Measurements from ENCODE around the gene KDM3A. TPM values are rescaled to one million over a fixed set of nuclear protein-coding genes. Genes with fewer than 3 reads are reported as not detected.

The KDM3A gene
- total and polyA plus RNA-seq, 2 of the 8 experiments (the other 6 are each of a cell fraction or from before 2014, with no cell fraction given), result 15.8 to 29.2 TPM

DNA sequence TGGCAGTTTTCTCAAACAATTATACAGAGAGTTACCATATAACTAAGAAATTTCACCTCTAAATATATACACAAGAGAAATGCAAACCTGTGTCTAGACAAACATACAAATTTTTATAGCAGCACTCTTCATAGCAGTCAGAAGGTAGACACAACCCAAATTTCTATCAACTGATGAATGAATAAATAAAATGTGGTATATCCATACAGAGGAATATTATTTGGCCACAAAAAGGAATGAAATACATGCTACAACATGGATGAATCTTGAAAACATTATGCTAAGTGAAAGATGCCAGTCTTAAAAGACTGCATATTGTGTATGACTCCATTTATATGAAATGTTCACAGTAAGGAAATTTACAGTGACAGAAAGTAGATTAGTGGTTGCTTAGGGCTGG is 30.6 kb upstream of the KDM3A start (continued):
- TF ChIP-seq, protein P1, sequence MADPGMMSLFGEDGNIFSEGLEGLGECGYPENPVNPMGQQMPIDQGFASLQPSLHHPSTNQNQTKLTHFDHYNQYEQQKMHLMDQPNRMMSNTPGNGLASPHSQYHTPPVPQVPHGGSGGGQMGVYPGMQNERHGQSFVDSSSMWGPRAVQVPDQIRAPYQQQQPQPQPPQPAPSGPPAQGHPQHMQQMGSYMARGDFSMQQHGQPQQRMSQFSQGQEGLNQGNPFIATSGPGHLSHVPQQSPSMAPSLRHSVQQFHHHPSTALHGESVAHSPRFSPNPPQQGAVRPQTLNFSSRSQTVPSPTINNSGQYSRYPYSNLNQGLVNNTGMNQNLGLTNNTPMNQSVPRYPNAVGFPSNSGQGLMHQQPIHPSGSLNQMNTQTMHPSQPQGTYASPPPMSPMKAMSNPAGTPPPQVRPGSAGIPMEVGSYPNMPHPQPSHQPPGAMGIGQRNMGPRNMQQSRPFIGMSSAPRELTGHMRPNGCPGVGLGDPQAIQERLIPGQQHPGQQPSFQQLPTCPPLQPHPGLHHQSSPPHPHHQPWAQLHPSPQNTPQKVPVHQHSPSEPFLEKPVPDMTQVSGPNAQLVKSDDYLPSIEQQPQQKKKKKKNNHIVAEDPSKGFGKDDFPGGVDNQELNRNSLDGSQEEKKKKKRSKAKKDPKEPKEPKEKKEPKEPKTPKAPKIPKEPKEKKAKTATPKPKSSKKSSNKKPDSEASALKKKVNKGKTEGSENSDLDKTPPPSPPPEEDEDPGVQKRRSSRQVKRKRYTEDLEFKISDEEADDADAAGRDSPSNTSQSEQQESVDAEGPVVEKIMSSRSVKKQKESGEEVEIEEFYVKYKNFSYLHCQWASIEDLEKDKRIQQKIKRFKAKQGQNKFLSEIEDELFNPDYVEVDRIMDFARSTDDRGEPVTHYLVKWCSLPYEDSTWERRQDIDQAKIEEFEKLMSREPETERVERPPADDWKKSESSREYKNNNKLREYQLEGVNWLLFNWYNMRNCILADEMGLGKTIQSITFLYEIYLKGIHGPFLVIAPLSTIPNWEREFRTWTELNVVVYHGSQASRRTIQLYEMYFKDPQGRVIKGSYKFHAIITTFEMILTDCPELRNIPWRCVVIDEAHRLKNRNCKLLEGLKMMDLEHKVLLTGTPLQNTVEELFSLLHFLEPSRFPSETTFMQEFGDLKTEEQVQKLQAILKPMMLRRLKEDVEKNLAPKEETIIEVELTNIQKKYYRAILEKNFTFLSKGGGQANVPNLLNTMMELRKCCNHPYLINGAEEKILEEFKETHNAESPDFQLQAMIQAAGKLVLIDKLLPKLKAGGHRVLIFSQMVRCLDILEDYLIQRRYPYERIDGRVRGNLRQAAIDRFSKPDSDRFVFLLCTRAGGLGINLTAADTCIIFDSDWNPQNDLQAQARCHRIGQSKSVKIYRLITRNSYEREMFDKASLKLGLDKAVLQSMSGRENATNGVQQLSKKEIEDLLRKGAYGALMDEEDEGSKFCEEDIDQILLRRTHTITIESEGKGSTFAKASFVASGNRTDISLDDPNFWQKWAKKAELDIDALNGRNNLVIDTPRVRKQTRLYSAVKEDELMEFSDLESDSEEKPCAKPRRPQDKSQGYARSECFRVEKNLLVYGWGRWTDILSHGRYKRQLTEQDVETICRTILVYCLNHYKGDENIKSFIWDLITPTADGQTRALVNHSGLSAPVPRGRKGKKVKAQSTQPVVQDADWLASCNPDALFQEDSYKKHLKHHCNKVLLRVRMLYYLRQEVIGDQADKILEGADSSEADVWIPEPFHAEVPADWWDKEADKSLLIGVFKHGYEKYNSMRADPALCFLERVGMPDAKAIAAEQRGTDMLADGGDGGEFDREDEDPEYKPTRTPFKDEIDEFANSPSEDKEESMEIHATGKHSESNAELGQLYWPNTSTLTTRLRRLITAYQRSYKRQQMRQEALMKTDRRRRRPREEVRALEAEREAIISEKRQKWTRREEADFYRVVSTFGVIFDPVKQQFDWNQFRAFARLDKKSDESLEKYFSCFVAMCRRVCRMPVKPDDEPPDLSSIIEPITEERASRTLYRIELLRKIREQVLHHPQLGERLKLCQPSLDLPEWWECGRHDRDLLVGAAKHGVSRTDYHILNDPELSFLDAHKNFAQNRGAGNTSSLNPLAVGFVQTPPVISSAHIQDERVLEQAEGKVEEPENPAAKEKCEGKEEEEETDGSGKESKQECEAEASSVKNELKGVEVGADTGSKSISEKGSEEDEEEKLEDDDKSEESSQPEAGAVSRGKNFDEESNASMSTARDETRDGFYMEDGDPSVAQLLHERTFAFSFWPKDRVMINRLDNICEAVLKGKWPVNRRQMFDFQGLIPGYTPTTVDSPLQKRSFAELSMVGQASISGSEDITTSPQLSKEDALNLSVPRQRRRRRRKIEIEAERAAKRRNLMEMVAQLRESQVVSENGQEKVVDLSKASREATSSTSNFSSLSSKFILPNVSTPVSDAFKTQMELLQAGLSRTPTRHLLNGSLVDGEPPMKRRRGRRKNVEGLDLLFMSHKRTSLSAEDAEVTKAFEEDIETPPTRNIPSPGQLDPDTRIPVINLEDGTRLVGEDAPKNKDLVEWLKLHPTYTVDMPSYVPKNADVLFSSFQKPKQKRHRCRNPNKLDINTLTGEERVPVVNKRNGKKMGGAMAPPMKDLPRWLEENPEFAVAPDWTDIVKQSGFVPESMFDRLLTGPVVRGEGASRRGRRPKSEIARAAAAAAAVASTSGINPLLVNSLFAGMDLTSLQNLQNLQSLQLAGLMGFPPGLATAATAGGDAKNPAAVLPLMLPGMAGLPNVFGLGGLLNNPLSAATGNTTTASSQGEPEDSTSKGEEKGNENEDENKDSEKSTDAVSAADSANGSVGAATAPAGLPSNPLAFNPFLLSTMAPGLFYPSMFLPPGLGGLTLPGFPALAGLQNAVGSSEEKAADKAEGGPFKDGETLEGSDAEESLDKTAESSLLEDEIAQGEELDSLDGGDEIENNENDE (IDR thresholded peaks at IDR 0.05; ENCODE audit: insufficient replicate concordance, low read length), result no peak
- no peak for TF ChIP-seq SIX5 (IDR thresholded peaks at IDR 0.05; ENCODE audit: low read depth, low read length)
- TF ChIP-seq CEBPB (IDR thresholded peaks at IDR 0.05; ENCODE audit: low read depth, low read length), result no peak
- TF ChIP-seq, protein P2, sequence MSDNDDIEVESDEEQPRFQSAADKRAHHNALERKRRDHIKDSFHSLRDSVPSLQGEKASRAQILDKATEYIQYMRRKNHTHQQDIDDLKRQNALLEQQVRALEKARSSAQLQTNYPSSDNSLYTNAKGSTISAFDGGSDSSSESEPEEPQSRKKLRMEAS (IDR thresholded peaks at IDR 0.05), result no peak
- no peak for TF ChIP-seq HDAC6 (IDR thresholded peaks at IDR 0.05; ENCODE audit: low read depth, low read length)
- TF ChIP-seq CBX5 (IDR thresholded peaks at IDR 0.05; ENCODE audit: low read depth, low read length), result no peak
- TF ChIP-seq EZH2 (IDR thresholded peaks at IDR 0.05; ENCODE audit: low read depth, low read length, severe bottlenecking), result no peak
- TF ChIP-seq CTCF (IDR thresholded peaks at IDR 0.05; ENCODE audit: control extremely low read depth in 1 of 3, insufficient read depth in 1 of 3, low read depth in 1 of 3, low read length in 3 of 3), result no peak
